ENCODE data around the gene PPM1D.

GRCh38 chr17:60653569-60653968 lies 53.6 kb downstream of the PPM1D start:
- no peak for TF ChIP-seq CTCF (IDR thresholded peaks at IDR 0.05)
- TF ChIP-seq POLR2A (IDR thresholded peaks at IDR 0.05): no peak
- TF ChIP-seq POLR2AphosphoS5 (IDR thresholded peaks at IDR 0.05): no peak
- no peak for TF ChIP-seq EP300 (IDR thresholded peaks at IDR 0.05)

Measured in sigmoid colon (tissue), 4 donors.